B cell (primary cell): ENCODE results near the gene PEX11B. TPM values are rescaled to one million over a fixed set of nuclear protein-coding genes. Genes with fewer than 3 reads are reported as not detected.

ENCODE experiments used
- ATAC-seq: fragments of 200-7000 bp; cut with Tn5 transposase; one replicate; pipeline ENCODE4 v1.10.0; 2021; ENCODE audit warnings: low read depth, mild to moderate bottlenecking, moderate number of reproducible peaks, moderate library complexity
- CTCF ChIA-PET: fragments of 350-600 bp; sonication (Branson Sonifier 250); formaldehyde crosslinking; loops from one replicate; lab custom pipeline; 2021; ENCODE audit warnings: antibody characterized with exemption, inconsistent platforms; lab: Charles Lee
- POLR2A ChIA-PET: fragments of 350-600 bp; sonication (Branson Sonifier 250); formaldehyde crosslinking; loops from one replicate; lab custom pipeline; 2021; ENCODE audit warnings: antibody characterized with exemption; lab: Charles Lee
- DNase-seq: peaks from one replicate; pipeline ENCODE4 v3.0.0; 2013
- H2AFZ ChIP-seq: 2 replicates; pipeline ENCODE4 v1.6.1; 2012; ENCODE audit warnings: mild to moderate bottlenecking, low read depth, low read length; ENCODE audit not compliant: insufficient read depth, poor library complexity, severe bottlenecking
- H3K27ac ChIP-seq, 2 donors: 1 replicate in 1 of 2; 2 replicates in 1 of 2; pipeline ENCODE4 v1.5.1; 2012 to 2013; ENCODE audit warnings: low read length in 2 of 2, mild to moderate bottlenecking in 2 of 2, moderate library complexity in 1 of 2
- H3K27me3 ChIP-seq, 4 experiments: fragments of 200-600 bp in 1 of 4; sonication (generic) in 1 of 4; replicated peaks in 1 of 4; 1 replicate in 2 of 4; 2 replicates in 2 of 4; pipeline versions ENCODE4 v1.6.1 to v1.7.0; 2013 to 2016; ENCODE audit warnings: low read length in 3 of 4, mild to moderate bottlenecking in 2 of 4, mixed read lengths in 1 of 4, moderate library complexity in 1 of 4; ENCODE audit not compliant: insufficient read depth in 4 of 4, control insufficient read depth in 3 of 4; ENCODE audit errors: control extremely low read depth in 1 of 4
- H3K36me3 ChIP-seq, 2 experiments: replicated peaks in 1 of 2; 1 replicate in 1 of 2; 2 replicates in 1 of 2; pipeline versions ENCODE4 v1.6.1 to v1.7.1; 2013; ENCODE audit warnings: low read length in 1 of 2; ENCODE audit not compliant: insufficient read depth in 2 of 2, control insufficient read depth in 1 of 2; ENCODE audit errors: control extremely low read depth in 1 of 2, extremely low read depth in 1 of 2
- H3K4me1 ChIP-seq, 2 donors: fragments of 200-600 bp in 1 of 2; sonication (generic) in 1 of 2; 1 replicate in 1 of 2; 2 replicates in 1 of 2; pipeline versions ENCODE4 v1.5.1 to v1.6.1; 2013 to 2017; ENCODE audit warnings: low read length in 2 of 2; ENCODE audit not compliant: control insufficient read depth in 2 of 2, insufficient read depth in 2 of 2
- H3K4me2 ChIP-seq: replicated peaks from 2 replicates; pipeline ENCODE3; 2012; ENCODE audit warnings: mild to moderate bottlenecking, low read depth, low read length; ENCODE audit not compliant: poor library complexity, severe bottlenecking
- H3K4me3 ChIP-seq, 5 experiments: fragments of 200-600 bp in 1 of 5; sonication (generic) in 1 of 5; 1 replicate in 3 of 5; 2 replicates in 2 of 5; pipeline versions ENCODE4 v1.5.1 to v1.7.0; 2011 to 2016; ENCODE audit warnings: low read length in 4 of 5, mild to moderate bottlenecking in 4 of 5, low read depth in 2 of 5, control low read depth in 1 of 5, moderate library complexity in 1 of 5; ENCODE audit not compliant: insufficient read depth in 1 of 5; ENCODE audit errors: control extremely low read depth in 1 of 5, extremely low read depth in 1 of 5
- H3K79me2 ChIP-seq: fragments of 200-600 bp; sonication (generic); one replicate; pipeline ENCODE4 v1.6.0; 2016; ENCODE audit warnings: low read length; ENCODE audit not compliant: control insufficient read depth, insufficient read depth
- H3K9ac ChIP-seq: fragments of 200-600 bp; sonication (generic); 2 replicates; pipeline ENCODE4 v1.6.1; 2017; ENCODE audit warnings: mild to moderate bottlenecking, low read length, moderate library complexity
- H3K9me3 ChIP-seq, 3 donors: one replicate each; pipeline versions ENCODE4 v1.6.1 to v1.7.1; 2013; ENCODE audit warnings: low read length in 2 of 3; ENCODE audit not compliant: control insufficient read depth in 2 of 3, insufficient read depth in 1 of 3; ENCODE audit errors: control extremely low read depth in 1 of 3
- H4K20me1 ChIP-seq: 2 replicates; pipeline ENCODE4 v1.6.0; 2012; ENCODE audit warnings: mild to moderate bottlenecking, low read length; ENCODE audit not compliant: insufficient read depth, control insufficient read depth, poor library complexity, severe bottlenecking
- H3K27ac Mint-ChIP-seq: one replicate; pipeline ENCODE4 v1.8.0; 2021; ENCODE audit warnings: mixed read lengths
- H3K27me3 Mint-ChIP-seq: one replicate; pipeline ENCODE4 v1.8.0; 2021; ENCODE audit warnings: mixed read lengths
- H3K4me1 Mint-ChIP-seq: one replicate; pipeline ENCODE4 v1.8.0; 2021; ENCODE audit warnings: mixed read lengths
- H3K4me3 Mint-ChIP-seq: one replicate; pipeline ENCODE4 v1.8.0; 2021; ENCODE audit warnings: mixed read lengths
- H3K9me3 Mint-ChIP-seq: one replicate; pipeline ENCODE4 v1.8.0; 2022; ENCODE audit warnings: mixed read lengths; ENCODE audit not compliant: insufficient read depth
- CTCF ChIP-seq: fragments of 200-600 bp; IDR thresholded peaks from one replicate; pipeline ENCODE4 v1.8.0; 2022; ENCODE audit warnings: antibody characterized with exemption, mild to moderate bottlenecking
- EZH2 ChIP-seq: IDR thresholded peaks from 2 replicates; pipeline ENCODE4 v1.6.1; 2012; ENCODE audit warnings: borderline replicate concordance, low read depth, mild to moderate bottlenecking, moderate library complexity, low read length; ENCODE audit not compliant: insufficient read depth, poor library complexity, severe bottlenecking
- WGBS: methylation state at CpG from one replicate; pipeline ENCODE4 v1.1.5; 2013; ENCODE audit warnings: missing lambda C conversion rate; ENCODE audit not compliant: insufficient coverage; 5-methylcytosine and 5-hydroxymethylcytosine counted together
- intact Hi-C: fragments of 100-400 bp; cut with micrococcal nuclease; formaldehyde crosslinking; loops from one replicate; pipeline ENCODE4 v1.10.0; 2022
- polyA plus RNA-seq: library from polyadenylated mRNA; depleted of rRNA; stranded (reverse); fragments of >200 nt; gene quantifications from 2 replicates; pipeline ENCODE4 v1.2.3, GENCODE V29; 2012
- total RNA-seq, 2 donors: library from RNA; stranded (reverse); fragments of 120-200 nt in 1 of 2; gene quantifications; 1 replicate in 1 of 2; 2 replicates in 1 of 2; pipeline versions ENCODE4 v1.2.3 to v1.2.4, GENCODE V29; 2013 to 2022

The PEX11B gene
- total and polyA plus RNA-seq, 2 donors (not counting 1 experiment from before 2014, with no cell fraction given), result 16.5 to 48.1 TPM

GRCh38 chr1:145912128-145912641, 6.3 kb downstream of the PEX11B start:
- CTCF ChIA-PET, result interaction anchor here (1.4 to 9.3 kb wide), 5 partner anchors 15 to 100 kb away, joined by 3 to 107 read pairs (median 7); partner anchors contain the start of genes NUDT17 and RBM8A
- peak overlapping the region; percentile 41 for H3K27ac Mint-ChIP-seq

More at GRCh38 chr1:145912128-145912641, 6.3 kb downstream of the PEX11B start:
- DNase-seq, result peak; percentile 35
- no peak overlapping the region for H3K4me3 Mint-ChIP-seq
- Histone ChIP-seq H4K20me1 (no peaks in the 10 kb centered on the region), H3K36me3 (peaks cover 0 to 43% of the 10 kb centered on the region in 2 experiments), H3K27me3 (no peaks in the 10 kb centered on the region), H2AFZ (no peak overlapping the region), H3K4me3 (no peak overlapping the region), H3K27ac (no peak overlapping the region), H3K9me3 (no peaks in the 10 kb centered on the region), H3K4me1 (peaks cover 1 to 2% of the 10 kb centered on the region in 2 donors), H3K9ac (no peak overlapping the region), H3K79me2 (no peaks in the 10 kb centered on the region), H3K4me2 (no peak overlapping the region)
- H3K27me3 Mint-ChIP-seq, result no peaks in the 10 kb centered on the region
- TF ChIP-seq EZH2 (no peak), CTCF (no peak)
- POLR2A ChIA-PET, result no interaction called here
- H3K9me3 Mint-ChIP-seq, result no peaks in the 10 kb centered on the region
- intact Hi-C loops, result no loop called here
- H3K4me1 Mint-ChIP-seq, result peaks cover 19% of the 10 kb centered on the region
- ATAC-seq, result no peak
- WGBS, result 84% methylated on average over 5 of the region's 11 CpGs
